Stimulated activated CD8-positive, alpha-beta memory T cell treated with anti-CD3 and anti-CD28 coated beads, Interleukin-15, amount 100 ng/mL, for 24 hours (primary cell): ENCODE data around the gene CPTP.
"Not testable (repeated sequence)": the region's sequence is repeated elsewhere in the genome, so short reads cannot be mapped to it uniquely, and the experiment has no call there.

Experiments
- DNase-seq: peaks from one replicate; pipeline ENCODE4 v3.0.0-alpha.2; 2020; ENCODE audit warnings: low read depth

The CPTP gene

GRCh38 chr1:1365875-1366698 is 41.5 kb downstream of the CPTP start:
- DNase-seq = no peak

DNA sequence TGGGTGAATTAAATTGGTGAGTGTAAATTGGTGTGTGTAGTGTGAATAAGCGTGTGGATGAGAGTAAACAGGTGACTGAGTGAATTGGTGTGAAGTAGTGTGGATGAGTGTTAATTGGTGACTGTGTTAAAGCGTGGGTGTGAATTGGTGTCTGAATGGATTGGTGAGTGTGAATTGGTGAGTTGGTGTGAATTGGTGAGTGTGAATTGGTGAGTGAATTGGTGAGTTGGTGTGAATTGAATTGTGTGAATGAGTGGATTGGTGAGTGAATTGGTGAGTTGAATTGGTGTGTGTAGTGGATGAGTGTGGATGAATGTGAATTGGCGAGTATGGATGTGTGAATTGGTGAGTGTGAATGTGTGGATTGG is 42.1 kb downstream of the CPTP start:
- no peak for DNase-seq

DNA sequence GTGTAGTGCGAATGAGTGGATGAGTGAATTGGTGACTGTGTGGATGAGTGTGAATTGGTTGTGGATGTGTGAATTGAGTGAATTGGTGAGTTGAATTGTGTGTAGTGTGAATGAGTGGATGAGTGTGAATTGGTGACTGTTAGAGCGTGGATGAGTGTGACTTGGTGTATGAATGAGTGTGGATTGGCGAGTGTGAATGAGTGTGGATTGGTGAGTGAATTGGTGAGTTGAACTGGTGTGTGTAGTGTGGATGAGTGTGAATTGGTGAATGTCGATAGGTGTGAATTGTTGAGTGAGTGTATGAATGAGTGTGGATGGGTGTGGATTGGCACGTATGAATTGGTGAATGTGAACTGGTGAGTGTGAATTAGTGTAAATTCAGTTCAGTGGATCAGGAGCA is 42.7 kb downstream of the CPTP start:
- DNase-seq = no peak

DNA sequence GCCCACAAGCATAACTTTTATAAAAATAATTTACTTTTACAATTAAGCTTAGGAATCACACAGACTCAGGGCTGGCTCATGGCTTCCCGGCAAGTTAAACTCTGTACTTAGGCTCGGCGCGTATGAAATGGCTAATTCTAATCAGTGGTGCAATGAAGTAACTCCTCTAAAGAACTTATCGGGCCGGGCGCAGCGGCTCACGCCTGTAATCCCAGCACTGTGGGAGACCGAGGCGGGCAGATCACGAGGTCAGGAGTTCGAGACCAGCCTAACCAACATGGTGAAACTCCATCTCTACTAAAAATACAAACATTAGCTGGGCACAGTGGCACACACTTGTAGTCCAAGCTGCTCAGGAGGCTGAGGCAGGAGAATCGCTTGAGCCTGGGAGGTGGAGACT is 45.5 kb downstream of the CPTP start:
- not testable (repeated sequence) for DNase-seq

GRCh38 chr1:1370771-1371300 is 46.2 kb downstream of the CPTP start:
- DNase-seq = no peak

GRCh38 chr1:1371364-1371745 is 46.8 kb downstream of the CPTP start:
- no peak for DNase-seq

GRCh38 chr1:1371746-1372711 is 47.4 kb downstream of the CPTP start:
- peak; percentile 69 for DNase-seq

- no peak for DNase-seq
Observed at GRCh38 chr1:1373051-1373814, 48.6 kb downstream of the CPTP start.

DNA sequence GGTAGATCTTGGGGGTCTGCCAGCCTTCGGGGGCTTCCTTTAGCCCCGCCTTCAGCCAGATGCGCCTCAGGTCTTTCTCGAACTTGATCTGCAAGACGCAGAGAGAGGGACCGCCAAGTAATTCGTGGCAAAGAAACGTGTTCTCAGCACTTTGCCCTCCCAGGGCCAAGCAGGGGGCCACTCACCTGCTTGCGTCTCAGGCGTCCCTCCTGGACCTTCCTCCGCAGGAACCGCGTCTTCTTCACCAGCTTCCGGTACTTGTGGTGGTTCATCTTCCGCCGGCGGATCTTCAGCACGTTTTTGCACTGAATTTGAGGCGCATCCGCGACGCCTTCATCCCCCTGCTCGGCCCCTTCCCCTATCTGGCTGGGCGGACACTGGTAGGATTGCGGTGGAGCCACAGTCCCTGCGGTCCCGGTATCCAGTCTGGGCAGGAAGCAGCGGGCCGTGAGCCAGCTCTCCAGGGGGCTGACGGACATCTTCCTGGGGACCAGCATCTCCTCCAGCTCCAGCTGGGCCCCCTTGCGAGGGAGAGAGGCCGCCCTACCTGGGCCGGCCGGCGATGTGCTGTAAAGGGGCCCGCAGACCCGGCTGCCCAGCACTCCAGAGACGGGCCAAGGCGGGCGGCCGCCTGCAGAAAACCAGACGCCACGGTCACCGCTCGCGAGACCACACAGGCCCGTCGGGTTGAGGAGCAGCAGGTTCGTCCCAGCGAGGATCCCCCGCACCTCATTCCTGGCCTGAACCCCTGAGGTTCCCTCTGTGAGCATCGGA is 49.4 kb downstream of the CPTP start:
- DNase-seq = no peak

- no peak for DNase-seq
Observed at GRCh38 chr1:1374589-1374928, 50.0 kb downstream of the CPTP start.

DNA sequence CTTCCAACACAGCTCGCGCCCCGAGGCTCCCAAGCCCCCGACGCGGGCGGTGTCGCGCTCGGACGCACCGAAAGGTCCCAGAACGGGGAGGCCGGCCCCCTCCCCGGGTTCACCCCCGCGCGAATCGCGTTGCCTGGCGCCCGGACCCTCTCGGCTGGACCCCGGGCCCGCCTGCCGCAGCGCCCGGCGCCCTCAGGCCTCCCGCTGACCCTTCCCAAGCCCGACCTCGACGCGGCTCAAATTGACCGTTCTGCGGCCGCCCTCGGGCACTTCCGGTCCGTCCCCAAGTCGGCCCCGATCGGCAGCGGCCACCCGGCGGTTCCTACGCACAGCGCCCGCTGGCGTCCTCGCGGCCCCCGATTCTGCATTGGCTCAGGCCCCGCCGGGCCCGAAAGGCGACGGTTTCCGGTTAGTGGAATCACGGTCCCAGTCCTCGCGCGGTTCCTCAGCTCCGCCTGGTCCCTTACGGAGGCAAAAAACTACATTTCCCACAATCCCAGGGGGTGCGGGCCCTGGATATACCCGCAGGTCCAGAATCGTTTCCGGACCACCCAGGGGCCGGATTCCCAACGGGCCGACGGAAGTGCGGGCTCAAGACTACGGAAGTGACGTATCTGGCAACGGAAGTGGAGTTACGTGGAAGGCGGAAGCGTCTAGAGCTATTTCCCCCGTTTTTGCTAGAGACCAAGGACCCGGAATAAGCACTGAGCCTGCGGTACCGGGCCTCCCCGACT is 50.5 kb downstream of the CPTP start, which contains the start of gene AURKAIP1:
Gene AURKAIP1 (minus strand): TSS at position 279 of the 734 bp plus-strand sequence. CDS start 451 bp downstream, outside the sequence.
- peak; percentile 83 for DNase-seq

GRCh38 chr1:1376551-1377226 is 52.1 kb downstream of the CPTP start:
- DNase-seq = no peak

DNA sequence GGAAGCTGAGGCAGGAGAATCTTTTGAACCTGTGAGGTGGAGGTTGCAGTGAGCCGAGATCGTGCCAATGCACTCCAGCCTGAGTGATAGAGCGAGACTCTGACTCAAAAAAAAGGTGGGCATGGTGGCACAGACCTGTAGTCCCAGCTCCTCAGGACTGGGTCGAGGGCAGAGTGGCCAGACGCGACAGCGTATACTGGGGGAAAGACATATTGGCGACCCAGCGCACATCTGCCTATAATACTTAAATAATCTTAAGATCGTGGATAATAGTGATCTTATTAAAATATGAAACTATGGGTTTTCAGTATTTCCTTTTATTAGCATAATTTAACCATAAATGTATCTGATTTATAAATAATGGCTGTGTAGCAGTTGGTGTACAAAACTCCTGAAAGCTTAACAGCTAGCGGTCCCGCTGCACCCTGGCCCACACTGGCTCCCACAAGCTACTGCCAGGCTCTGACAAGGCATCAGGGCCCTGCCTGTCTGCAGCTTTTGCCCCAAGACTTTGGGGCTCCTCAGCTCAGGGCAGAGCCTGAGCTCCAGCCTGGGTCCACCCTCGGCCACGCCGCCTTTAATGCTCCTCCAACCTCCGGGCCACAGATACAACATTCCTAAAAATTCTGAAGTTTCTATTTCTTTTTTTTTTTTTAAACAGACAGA is 53.1 kb downstream of the CPTP start:
- no peak for DNase-seq
